ENCODE results near the gene LGALS3. TPM values are rescaled to one million over a fixed set of nuclear protein-coding genes. Genes with fewer than 3 reads are reported as not detected.

LGALS3 gene
- total and polyA plus RNA-seq, 11 donors = 143 to 372 (median 205) TPM

GRCh38 chr14:55127460-55127951 is 1.5 kb upstream of the LGALS3 start:
- Histone ChIP-seq H3K9me3 (no peaks in the 10 kb centered on the region), H3K27ac (peak overlapping the region in 1 of 12 donors; percentile 98), H3K4me1 (peaks cover 2 to 88% (median 46%) of the 10 kb centered on the region in 12 donors), H3K36me3 (peaks cover 0 to 6% (median 0%) of the 10 kb centered on the region in 9 donors), H3K4me3 (no peak overlapping the region), H3K27me3 (no peaks in the 10 kb centered on the region)
- TF ChIP-seq POLR2A (IDR thresholded peaks at IDR 0.05) (no peak), CTCF (IDR thresholded peaks at IDR 0.05) (no peak)
- DNase-seq (no peak), ATAC-seq (no peak)
- 62 to 69% (median 63%) methylated on average over 2 of the region's 2 CpGs for WGBS, 4 donors
- intact Hi-C loops (cut with DNase I) = no loop called here

GRCh38 chr14:55128386-55129085 is 516 bp upstream of the LGALS3 start:
- Histone ChIP-seq H3K27me3 (no peaks in the 10 kb centered on the region), H3K9me3 (no peaks in the 10 kb centered on the region), H3K27ac (peak overlapping the region; percentile 94 to 99 (median 97)), H3K4me1 (peaks cover 4 to 88% (median 47%) of the 10 kb centered on the region in 12 donors), H3K36me3 (peaks cover 0 to 16% (median 8%) of the 10 kb centered on the region in 9 donors), H3K4me3 (peak overlapping the region; percentile 76 to 95 (median 90))
- ATAC-seq = no peak
- WGBS, 4 donors = 17 to 40% (median 18%) methylated on average over 8 to 20 of the region's 20 CpGs
- intact Hi-C loops (cut with DNase I) = loop anchor here in 2 of 10 donors (2.0 kb wide), 1 partner anchor 26 kb away; no protein-coding TSS in a partner anchor
- DNase-seq = no peak
- TF ChIP-seq POLR2A (IDR thresholded peaks at IDR 0.05) (no peak), CTCF (IDR thresholded peaks at IDR 0.05) (peak in 1 of 12 donors; percentile 7)

- Histone ChIP-seq H3K4me3 (peak overlapping the region; percentile 76 to 95 (median 90)), H3K36me3 (peaks cover 0 to 23% (median 10%) of the 10 kb centered on the region in 9 donors), H3K4me1 (peaks cover 6 to 88% (median 50%) of the 10 kb centered on the region in 12 donors), H3K27me3 (no peaks in the 10 kb centered on the region), H3K27ac (peak overlapping the region; percentile 94 to 99 (median 97)), H3K9me3 (no peaks in the 10 kb centered on the region)
- DNase-seq = peak; percentile 76 to 89 (median 80)
- intact Hi-C loops (cut with DNase I) = loop anchor here in 7 of 10 donors (2.0 to 5.0 kb wide), 4 partner anchors 27 to 77 kb away; partner anchors contain the start of gene MAPK1IP1L (in 1 of the 7)
- peak; percentile 59 to 76 (median 72) for ATAC-seq
- WGBS, 4 donors = 0 to 1% (median 0%) methylated on average over 12 to 53 of the region's 53 CpGs
- no peak for TF ChIP-seq CTCF (IDR thresholded peaks at IDR 0.05)
- no peak for TF ChIP-seq POLR2A (IDR thresholded peaks at IDR 0.05)
Observed at GRCh38 chr14:55129428-55130195, 560 bp downstream of the LGALS3 start.
